KMS-11 (cell line): Measurements from ENCODE around the gene PRKD3.

ENCODE experiments used
- H2AFZ ChIP-seq: fragments of 200-600 bp; sonication (generic); 2 replicates; pipeline ENCODE4 v1.6.1; 2016; ENCODE audit warnings: antibody characterized with exemption, mixed run types, low read depth
- H3K27ac ChIP-seq: fragments of 200-600 bp; sonication (generic); 2 replicates; pipeline ENCODE4 v1.6.1; 2016; ENCODE audit warnings: mild to moderate bottlenecking, mixed run types
- H3K27me3 ChIP-seq: fragments of 200-600 bp; sonication (generic); 2 replicates; pipeline ENCODE4 v1.6.1; 2017; ENCODE audit warnings: mild to moderate bottlenecking, low read depth, mixed run types, moderate library complexity; ENCODE audit not compliant: insufficient read depth
- H3K36me3 ChIP-seq: fragments of 200-600 bp; sonication (generic); 2 replicates; pipeline ENCODE4 v1.6.1; 2017; ENCODE audit warnings: mild to moderate bottlenecking, mixed run types; ENCODE audit not compliant: insufficient read depth
- H3K4me1 ChIP-seq: fragments of 200-600 bp; sonication (generic); 2 replicates; pipeline ENCODE4 v1.6.1; 2016; ENCODE audit warnings: mild to moderate bottlenecking, low read depth, mixed run types; ENCODE audit not compliant: poor library complexity, severe bottlenecking
- H3K4me2 ChIP-seq: fragments of 200-600 bp; sonication (generic); 2 replicates; pipeline ENCODE4 v1.7.0; 2016; ENCODE audit warnings: mild to moderate bottlenecking, mixed run types
- H3K4me3 ChIP-seq: fragments of 200-600 bp; sonication (generic); IDR thresholded peaks from 2 replicates; pipeline ENCODE4 v1.6.1; 2017; ENCODE audit warnings: low read depth, low read length, mixed read lengths; ENCODE audit not compliant: insufficient read depth
- H3K79me2 ChIP-seq: fragments of 200-600 bp; sonication (generic); 2 replicates; pipeline ENCODE4 v1.6.1; 2016; ENCODE audit warnings: low read depth, mixed run types; ENCODE audit not compliant: insufficient read depth
- H3K9ac ChIP-seq: fragments of 200-600 bp; sonication (generic); 2 replicates; pipeline ENCODE4 v1.6.1; 2016; ENCODE audit warnings: mild to moderate bottlenecking, mixed run types
- H4K20me1 ChIP-seq: fragments of 200-600 bp; sonication (generic); 2 replicates; pipeline ENCODE4 v1.6.1; 2016; ENCODE audit warnings: mild to moderate bottlenecking, mixed run types; ENCODE audit not compliant: insufficient read depth
- TF ChIP-seq, protein P1 (sequence below): fragments of 200-600 bp; sonication (generic); conservative IDR thresholded peaks from 2 replicates; pipeline ENCODE4 v1.6.1; 2017; ENCODE audit warnings: low read depth, mild to moderate bottlenecking, antibody characterized with exemption, low read length, moderate library complexity, mixed read lengths

PRKD3 gene

DNA sequence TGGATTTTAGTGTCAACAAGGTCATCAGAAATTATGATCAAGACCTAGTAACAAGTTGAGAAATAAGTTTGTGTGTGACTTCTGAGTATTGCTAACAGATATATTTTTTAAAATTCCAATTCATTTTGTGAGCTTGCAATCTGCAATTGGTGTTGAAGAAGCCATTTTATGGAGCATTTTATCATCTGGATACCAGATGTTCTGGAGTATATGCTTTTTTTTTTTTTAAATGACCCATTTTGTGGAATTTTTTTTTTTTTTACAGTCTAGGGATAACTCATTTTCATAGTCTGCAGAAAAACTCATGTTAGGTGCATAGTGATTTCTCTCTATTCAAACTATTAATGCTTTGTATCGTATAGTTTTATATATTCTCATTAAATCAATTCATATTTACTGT lies 32.4 kb upstream of the PRKD3 start:
- H3K36me3 ChIP-seq = no peaks in the 10 kb centered on the region
- peak overlapping the region; percentile 96 for H3K27ac ChIP-seq
- H3K4me3 ChIP-seq = no peak overlapping the region
- H3K4me2 ChIP-seq = peak overlapping the region; percentile 96
- TF ChIP-seq, protein P1, sequence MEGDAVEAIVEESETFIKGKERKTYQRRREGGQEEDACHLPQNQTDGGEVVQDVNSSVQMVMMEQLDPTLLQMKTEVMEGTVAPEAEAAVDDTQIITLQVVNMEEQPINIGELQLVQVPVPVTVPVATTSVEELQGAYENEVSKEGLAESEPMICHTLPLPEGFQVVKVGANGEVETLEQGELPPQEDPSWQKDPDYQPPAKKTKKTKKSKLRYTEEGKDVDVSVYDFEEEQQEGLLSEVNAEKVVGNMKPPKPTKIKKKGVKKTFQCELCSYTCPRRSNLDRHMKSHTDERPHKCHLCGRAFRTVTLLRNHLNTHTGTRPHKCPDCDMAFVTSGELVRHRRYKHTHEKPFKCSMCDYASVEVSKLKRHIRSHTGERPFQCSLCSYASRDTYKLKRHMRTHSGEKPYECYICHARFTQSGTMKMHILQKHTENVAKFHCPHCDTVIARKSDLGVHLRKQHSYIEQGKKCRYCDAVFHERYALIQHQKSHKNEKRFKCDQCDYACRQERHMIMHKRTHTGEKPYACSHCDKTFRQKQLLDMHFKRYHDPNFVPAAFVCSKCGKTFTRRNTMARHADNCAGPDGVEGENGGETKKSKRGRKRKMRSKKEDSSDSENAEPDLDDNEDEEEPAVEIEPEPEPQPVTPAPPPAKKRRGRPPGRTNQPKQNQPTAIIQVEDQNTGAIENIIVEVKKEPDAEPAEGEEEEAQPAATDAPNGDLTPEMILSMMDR = no peak
- H3K4me1 ChIP-seq = peaks cover 94% of the 10 kb centered on the region
- peak overlapping the region; percentile 26; the same call in 1 of the 2 replicates for H3K9ac ChIP-seq
- no peak overlapping the region for H2AFZ ChIP-seq
- H4K20me1 ChIP-seq = no peaks in the 10 kb centered on the region
- peaks cover 70% of the 10 kb centered on the region for H3K79me2 ChIP-seq
- no peaks in the 10 kb centered on the region for H3K27me3 ChIP-seq

DNA sequence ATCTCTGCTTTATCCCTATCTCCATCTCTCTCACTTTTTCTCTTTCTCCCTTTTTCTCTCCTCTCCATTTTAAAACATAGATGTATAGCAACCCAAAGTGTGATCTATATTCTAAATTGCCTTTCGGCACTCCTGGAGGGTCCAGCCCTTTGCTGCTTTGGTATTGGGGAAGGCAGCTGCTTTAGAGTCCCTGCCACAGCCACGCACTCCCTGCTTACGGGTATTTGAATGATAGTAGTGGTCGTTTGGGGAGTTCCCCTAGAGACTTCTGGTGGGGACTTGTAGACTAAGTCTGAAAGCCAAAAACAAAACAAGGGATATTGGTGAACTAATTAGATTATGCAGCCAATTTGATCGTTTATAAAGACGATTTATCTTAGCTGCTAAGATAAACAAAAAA lies 31.7 kb upstream of the PRKD3 start:
- no peak overlapping the region for H2AFZ ChIP-seq
- H3K27me3 ChIP-seq = no peaks in the 10 kb centered on the region
- peak overlapping the region; percentile 96 for H3K4me2 ChIP-seq
- H3K4me1 ChIP-seq = peaks cover 100% of the 10 kb centered on the region
- H3K79me2 ChIP-seq = peaks cover 77% of the 10 kb centered on the region
- H4K20me1 ChIP-seq = no peaks in the 10 kb centered on the region
- peak overlapping the region; percentile 96 for H3K27ac ChIP-seq
- H3K9ac ChIP-seq = peak overlapping the region; percentile 26
- peak overlapping the region; percentile 69 for H3K4me3 ChIP-seq
- TF ChIP-seq, protein P1 = no peak
- H3K36me3 ChIP-seq = no peaks in the 10 kb centered on the region

DNA sequence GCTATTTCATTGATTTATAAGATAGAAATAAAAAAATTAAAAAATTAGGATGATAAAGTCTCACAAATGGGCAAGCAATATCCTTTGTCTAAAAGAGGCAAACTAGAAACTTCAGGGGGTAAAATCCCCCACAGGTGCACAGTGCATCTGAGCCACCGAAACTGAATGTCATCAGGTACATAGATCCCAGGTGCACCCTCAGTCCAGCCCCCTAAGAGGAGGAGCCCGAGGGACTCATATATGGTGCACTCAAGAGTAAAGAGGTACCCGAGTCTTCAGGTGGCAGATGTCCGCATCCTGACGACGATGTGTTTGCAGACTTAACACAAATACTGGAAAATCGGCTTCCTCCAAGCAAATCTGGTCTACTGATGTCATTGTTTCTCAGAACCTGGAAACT lies 31.1 kb upstream of the PRKD3 start:
- TF ChIP-seq, protein P1 = no peak
- Histone ChIP-seq H3K27ac (peak overlapping the region; percentile 96), H4K20me1 (no peaks in the 10 kb centered on the region), H3K4me2 (peak overlapping the region; percentile 96), H3K79me2 (peaks cover 83% of the 10 kb centered on the region), H3K9ac (peak overlapping the region; percentile 26), H3K4me3 (peak overlapping the region; percentile 69), H3K27me3 (no peaks in the 10 kb centered on the region), H2AFZ (no peak overlapping the region), H3K4me1 (peaks cover 100% of the 10 kb centered on the region), H3K36me3 (no peaks in the 10 kb centered on the region)

DNA sequence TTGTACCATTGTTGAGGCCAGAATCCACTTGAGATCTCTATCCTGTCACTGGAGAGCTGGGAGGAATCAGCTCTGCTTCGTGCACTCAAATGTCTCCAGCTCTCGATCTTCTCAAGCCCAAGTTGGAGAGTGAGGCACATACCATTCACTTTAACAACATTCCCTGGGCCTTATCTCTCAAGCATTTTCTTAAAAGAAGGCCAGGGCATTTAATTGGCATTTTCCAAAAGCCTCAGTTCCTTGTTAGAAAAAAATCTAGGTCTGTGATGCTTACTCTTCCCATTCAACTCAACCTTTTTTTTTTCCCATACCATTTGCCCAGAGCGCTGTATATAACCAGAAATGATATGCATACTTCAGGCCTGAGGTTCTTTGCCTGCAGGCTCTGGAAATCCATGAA lies 29.9 kb upstream of the PRKD3 start:
- peak overlapping the region; percentile 96 for H3K27ac ChIP-seq
- H3K9ac ChIP-seq = no peak overlapping the region; the same call in 1 of the 2 replicates
- H2AFZ ChIP-seq = no peak overlapping the region
- H3K4me1 ChIP-seq = peaks cover 99% of the 10 kb centered on the region
- H3K4me3 ChIP-seq = no peak overlapping the region
- peak overlapping the region; percentile 96; the same call in 1 of the 2 replicates for H3K4me2 ChIP-seq
- peaks cover 83% of the 10 kb centered on the region for H3K79me2 ChIP-seq
- TF ChIP-seq, protein P1 = no peak
- H3K36me3 ChIP-seq = no peaks in the 10 kb centered on the region
- no peaks in the 10 kb centered on the region for H3K27me3 ChIP-seq
- H4K20me1 ChIP-seq = no peaks in the 10 kb centered on the region
